NK-92 (cell line): ENCODE results near the gene ACAP1.
A peak's percentile ranks its signal among the peaks of the same experiment; 100 is the strongest.

ENCODE experiments used
- DNase-seq: peaks from one replicate; lab custom pipeline; 2025; ENCODE audit not compliant: unreplicated experiment; lab: John Stamatoyannopoulos, UW

Gene ACAP1, protein sequence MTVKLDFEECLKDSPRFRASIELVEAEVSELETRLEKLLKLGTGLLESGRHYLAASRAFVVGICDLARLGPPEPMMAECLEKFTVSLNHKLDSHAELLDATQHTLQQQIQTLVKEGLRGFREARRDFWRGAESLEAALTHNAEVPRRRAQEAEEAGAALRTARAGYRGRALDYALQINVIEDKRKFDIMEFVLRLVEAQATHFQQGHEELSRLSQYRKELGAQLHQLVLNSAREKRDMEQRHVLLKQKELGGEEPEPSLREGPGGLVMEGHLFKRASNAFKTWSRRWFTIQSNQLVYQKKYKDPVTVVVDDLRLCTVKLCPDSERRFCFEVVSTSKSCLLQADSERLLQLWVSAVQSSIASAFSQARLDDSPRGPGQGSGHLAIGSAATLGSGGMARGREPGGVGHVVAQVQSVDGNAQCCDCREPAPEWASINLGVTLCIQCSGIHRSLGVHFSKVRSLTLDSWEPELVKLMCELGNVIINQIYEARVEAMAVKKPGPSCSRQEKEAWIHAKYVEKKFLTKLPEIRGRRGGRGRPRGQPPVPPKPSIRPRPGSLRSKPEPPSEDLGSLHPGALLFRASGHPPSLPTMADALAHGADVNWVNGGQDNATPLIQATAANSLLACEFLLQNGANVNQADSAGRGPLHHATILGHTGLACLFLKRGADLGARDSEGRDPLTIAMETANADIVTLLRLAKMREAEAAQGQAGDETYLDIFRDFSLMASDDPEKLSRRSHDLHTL

GRCh38 chr17:7336240-7337175 is at the start of gene ACAP1:
TSS of gene ACAP1 (plus strand) at chr17:7336529. CDS start at chr17:7336735, 206 bp downstream.
- peak; percentile 20 for DNase-seq

DNA sequence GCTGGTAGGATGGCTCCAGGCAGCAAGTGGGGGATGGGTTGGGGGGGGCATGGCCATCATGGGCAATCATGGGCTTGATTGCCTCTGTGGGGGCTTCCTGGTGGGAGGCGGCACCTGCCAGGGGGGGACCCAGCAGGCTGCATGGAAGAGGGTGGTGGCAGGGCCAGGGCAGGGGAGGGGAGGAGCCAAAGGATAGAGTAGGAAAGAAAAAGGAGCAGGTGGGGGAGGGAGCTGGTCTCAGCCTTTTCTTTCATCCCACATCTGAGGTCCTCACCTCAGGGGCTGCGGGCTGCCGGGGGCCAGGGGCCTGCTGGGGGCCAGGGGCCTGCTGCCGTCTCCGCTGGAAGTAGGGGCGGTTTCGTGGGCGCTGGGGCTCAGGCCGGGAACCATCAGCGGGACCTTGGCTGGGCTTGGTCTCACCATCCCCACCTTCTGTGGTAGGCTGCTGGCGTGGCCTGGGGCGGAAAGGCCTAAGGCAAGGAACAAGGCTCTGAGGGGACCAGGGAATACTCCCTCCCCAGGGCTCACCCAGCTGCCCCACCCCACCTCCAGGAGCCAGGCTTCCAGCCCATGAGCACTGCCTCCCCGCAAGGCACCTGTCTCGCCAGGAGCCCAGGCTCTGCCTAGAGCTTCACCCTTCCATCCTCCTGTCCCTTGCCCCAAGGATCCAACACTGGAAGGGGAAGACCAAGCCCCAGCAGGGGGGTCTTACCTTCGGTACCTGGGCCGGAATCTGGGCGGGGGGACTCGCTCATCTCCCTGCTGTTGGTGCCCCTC is 46.9 kb upstream of the ACAP1 start:
- no peak for DNase-seq

DNA sequence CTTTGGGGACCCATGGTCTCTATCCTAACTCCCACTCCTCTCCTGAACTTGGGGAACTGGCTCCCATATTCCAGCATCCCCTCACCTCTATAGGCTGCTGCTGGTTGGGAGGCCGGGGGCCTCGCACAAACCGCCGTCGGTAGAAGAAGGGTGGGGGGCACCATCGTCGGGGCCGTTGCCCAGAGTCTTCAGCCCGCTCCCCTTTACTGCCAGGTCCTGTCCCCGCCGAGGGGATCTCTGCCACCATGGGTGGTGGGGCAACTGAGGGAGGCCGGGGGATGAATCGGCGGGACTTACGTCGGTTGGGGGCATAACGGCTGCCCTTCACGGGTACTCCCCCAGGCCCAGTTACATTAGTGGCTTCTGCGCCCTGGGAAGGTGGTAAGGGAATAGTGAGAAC is 46.2 kb upstream of the ACAP1 start:
- DNase-seq: no peak

DNA sequence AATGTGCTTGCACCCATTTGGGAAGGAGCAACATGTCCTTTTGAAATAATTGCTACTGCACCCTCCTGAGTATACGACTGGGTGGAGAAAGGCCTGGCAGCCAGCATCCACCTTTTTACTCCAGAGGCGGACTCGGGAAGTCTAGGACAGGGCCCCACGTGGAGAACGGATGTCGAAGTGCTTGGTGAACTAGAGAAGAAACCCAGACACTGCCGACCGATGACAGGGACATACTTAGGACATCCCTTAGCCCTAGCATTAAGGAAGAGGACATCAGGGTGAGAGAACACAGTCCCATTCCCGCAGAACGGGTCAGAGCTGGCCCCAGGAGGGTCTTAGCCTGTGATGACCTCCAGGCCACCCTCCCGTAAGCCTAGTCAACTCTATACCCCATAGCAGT is 45.6 kb upstream of the ACAP1 start:
- DNase-seq: no peak

DNA sequence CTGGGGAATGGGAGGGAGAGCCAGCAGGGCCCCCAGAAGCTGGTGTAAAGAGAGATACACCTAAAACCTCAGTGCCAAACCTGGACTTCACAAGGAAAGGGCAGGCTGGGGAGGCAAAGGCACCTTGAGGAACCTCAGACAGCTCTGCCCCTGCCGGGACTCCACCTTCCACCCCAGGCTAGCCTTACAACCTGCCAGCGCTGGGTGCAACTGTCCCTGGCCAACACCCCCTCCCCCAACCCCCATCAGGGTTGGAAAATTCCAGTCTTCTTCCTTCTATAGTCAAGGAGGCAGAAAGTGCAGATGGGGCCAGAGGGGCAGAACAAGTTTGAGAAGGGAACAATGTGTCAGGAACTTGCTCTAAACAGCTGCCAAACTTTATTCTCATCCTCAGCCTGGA is 44.1 kb upstream of the ACAP1 start:
- DNase-seq: no peak

DNA sequence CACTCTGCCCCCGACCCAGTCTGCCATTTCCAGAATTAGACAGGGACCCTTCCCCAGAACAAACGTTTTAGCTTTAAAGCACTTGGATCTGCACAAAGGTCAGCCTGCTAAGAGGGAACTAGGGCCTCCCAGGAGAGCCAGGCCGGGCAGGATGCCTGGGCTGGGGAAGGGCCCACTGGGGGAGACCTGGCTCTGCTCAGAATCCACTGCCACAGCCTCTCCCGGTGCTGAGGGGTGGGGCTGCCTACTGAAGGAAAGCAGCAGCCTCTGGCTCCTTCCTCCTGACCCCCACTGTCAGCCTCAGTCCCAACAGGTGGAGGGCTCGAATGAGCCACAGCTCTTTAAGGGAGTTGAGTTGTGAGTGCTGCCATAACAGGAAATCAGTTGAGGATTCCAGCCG is 43.6 kb upstream of the ACAP1 start:
- DNase-seq: no peak

DNA sequence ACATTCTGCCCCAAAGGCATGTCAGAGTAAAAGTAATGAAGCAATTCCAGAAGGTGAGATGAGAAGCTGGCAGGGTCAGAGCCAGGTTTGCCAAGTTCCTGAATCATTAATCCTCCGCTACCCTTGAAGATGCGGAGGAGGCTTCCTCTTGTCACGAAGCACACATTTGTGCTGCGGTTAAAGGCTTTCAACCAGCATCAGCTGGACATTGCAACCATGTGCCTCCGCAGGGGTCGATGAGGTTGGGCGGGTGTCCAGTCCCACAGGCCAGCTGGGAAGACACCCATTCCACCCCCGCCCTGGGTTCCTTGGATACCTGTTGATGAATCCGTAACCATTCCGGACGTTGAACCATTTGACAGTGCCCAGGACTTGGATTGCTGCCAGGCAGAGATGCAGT is 43.2 kb upstream of the ACAP1 start:
- no peak for DNase-seq

DNA sequence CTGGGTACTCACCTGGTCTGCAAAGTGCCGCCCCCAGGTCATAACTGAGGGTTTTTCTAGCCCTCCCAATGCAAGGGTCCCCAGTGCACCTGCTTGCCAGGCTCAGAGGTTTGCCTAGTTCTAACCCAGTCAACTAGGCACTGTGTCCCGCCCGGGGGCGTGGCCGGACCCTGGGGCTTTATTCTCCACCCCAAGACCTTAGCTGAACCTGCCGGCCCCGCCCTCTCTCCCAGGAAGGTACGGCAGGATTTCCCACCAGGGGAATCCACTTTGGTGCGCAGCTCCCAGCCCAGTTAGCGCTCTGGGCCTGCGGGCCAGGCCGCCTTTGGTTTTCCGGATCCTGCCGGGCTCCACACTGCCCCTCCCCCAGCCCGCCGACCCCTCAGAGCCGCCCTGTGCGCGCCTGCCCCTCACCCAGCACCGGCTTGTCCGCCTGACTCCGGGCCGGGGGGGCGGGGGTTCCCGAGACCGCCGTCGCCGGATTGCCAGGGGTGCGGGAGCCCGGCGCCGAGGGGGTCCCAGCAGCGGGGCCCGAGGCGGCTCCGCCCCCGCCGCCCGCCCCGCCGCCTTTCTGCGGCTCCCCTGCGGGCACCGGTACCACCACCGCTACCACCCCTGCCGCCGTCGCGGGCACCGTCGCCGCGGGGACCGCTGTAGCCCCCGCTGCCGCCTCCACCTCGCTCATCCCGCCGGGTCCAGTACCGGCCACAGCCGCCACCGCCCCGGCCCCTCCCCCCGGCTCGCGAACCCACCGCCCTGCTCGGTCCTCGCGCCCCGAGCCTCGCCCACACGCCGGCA is 42.3 kb upstream of the ACAP1 start:
- no peak for DNase-seq

DNA sequence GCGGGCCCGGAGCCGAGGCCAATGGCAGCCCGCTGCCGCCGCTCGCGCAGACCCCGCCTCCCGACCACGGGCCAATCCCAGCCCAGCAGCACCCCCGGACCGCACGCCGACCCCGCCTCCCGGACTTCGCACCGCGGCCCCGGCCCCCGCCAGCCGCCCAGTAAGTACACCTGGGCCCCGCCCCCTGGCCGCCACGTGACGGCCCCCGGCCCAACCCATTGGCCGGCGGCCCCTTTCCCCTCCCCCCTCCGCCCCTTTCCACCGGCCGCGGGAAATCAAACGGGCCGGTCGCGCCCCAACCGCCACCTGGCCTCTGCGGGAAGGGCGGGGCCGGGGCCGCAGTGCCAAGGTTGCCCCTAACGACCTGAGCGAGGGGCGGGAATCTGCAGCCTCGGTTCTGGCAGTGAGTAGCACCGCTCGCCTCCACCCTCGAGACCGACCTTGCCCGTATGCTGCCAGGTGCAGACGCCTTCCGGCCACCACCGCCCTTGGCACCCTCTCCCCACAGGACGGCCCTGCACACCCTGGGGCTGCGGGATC is 41.6 kb upstream of the ACAP1 start, which contains the start of gene YBX2:
TSS of gene YBX2 (minus strand) at position 26 of the 540 bp plus-strand sequence. CDS start 139 bp downstream, outside the sequence.
- no peak for DNase-seq

DNA sequence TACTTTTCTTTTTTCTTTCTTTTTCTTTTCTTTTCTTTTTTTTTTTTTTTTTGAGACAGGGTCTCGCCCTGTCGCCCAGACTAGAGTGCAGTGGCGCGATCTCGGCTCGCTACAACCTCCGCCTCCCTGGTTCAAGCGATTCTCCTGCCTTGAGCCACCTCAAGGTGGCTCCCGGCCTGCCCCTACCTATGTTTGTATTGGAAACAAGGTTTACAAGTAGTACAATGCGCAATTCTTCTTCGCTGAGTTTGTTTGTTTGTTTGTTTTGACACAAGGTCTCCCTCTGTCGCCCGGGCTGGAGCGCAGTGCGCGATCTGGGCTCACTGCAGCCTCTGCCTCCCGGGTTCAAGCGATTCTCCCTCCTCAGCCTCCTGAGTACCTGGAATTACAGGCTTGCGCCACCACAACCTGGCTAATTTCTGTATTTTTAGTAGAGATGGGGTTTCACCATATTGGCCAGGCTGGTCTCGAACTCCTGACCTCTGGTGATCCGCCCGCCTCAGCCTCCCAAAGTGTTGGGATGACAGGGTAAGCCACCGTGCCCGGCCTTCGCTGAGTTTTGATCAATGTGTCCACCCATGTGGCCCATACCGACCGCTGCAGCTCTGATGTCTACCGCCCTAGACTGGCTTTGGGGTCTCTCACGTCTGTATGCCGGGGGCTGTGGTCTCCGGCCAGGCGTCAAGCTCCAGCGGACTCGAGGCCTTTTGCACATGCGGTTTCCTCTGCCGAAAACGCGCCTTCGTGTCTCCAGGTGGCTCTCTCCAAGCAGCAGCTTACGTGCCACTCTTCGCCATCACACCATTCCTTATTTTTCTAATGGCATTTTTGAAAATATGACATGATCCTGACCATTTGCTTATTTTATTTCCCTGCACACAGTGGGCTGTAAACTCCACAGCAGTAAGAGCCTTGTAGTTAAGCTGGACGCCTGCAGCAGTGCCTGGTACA is 40.8 kb upstream of the ACAP1 start:
- DNase-seq: no peak

DNA sequence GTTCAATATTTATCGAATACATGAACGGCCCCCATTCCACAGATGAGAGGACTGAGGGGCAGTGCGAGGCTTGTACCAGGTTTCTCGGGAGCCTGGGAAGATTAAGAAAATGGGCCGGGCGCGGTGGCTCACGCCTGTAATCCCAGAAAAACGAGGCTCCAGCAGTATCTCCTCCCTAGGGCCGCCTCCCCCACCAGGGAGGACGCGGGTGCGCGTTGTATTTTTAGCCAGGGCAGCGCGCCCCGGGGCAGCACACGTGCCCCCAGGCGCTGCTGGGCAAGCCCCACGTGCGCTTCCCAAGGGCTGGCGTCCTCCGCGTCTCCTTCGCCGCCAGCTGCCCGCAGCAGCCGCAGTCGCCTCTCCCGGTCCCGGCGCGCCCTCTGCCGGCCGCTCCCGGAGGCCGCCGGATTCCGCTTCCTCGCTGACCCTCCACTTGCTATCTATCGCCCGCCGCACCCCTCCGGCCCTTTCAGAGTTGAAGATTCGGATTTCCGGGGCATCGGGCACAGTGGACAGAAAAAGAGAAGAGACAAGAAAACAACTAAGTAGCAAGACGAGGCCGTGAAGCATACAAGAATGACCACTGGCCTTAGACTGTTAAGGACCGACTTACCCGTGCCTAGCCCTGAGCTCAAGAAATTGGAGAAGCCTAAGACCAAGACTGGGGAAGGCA is 40.0 kb upstream of the ACAP1 start:
- DNase-seq: no peak

GRCh38 chr17:7304179-7304578 is 32.1 kb upstream of the ACAP1 start:
- DNase-seq: no peak

DNA sequence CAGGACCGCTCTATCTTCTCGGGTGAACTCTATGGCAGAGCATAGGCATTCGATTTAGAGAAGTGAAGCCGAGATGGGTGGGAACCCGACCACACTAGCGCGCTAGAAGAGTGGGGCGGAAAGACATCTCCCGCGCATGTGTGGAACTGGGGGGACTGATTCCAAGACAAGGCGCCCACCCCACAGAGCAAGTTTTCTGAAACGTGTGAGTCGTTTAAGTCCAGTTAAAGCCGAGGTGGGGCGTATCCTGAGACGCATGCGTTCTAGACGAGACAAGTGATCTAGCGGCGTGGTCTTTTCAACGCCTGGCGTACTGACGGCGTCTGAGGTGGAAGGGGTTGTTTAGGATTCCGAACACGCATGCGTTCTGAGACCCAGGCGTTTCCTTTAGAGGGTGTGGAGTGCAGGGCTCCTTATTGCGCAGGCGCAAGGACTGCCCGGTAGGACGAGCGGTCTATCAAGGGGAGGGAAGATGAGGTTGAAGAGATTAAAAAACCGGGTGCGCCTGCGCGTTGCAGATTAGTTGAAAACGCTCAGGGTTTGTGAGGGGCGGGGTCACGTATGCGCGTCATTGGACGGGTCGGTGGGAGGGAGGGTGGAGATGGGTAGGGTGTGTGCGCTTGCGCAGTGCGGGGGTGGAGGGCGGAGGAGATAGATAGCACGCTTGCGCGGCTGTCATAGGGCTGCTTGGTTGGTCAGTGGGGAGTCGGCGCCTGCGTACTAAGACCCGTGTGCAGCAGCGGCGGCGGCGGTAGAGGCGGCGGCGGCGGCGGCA is 29.2 kb upstream of the ACAP1 start, which contains the start of gene EIF5A:
TSS of gene EIF5A (plus strand) at position 718 of the 775 bp plus-strand sequence. CDS start 2,008 bp downstream, outside the sequence.
- peak; percentile 98 for DNase-seq

GRCh38 chr17:7307686-7308624 is 28.4 kb upstream of the ACAP1 start:
- DNase-seq: no peak

DNA sequence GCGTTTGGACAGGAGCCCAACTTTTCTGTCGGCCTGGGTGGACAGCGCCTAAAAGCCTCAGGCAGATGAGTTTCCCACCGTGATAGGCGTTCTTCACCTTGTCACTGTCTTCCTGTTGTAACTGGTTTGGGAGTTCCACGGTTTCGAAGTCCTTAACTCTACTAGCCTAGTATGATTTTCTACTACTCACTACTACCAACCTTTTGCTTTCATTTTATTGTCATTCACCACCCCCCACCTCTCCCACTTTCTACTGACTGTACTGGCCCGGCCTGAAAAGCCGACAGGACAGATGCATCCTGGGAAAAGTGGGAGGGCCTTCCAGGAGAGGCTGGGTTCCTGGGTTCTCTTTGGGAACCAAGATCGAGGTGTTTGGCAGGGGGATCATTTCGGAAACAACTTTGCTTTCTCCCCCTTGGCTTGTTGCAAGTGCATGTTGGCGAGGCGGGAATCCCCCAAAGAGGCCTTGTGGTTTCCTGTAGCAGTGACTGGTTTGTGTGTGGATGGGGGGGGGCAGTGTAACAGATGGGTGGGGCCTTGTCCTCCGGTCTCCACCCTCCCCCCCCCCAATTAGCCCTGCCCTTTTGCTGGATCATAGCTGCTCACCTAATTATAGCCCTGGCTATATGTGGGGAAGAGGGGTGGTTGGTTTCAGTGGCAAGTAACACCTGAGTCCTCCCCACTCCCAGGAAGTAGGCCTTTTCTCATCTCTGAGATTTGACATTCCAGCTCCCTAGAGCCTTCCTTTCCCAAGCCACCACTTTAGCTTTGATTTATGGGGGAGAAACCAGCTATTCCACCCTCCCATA is 27.5 kb upstream of the ACAP1 start:
- peak; percentile 47 for DNase-seq
